Measurements from ENCODE around the gene CCDC170.

CCDC170 gene

GRCh38 chr6:151493161-151493803 is 535 bp upstream of the CCDC170 start:
- no peak for TF ChIP-seq CTCF (IDR thresholded peaks at IDR 0.05; ENCODE audit: low read depth, low read length)
- DNase-seq (ENCODE audit: low read depth in 2 of 2): peak in 1 of 2 donors; percentile 10
- peak overlapping the region; percentile 51 to 59 for H3K4me3 ChIP-seq (replicated peaks in 1 of 2; ENCODE audit: low read depth in 2 of 2, low read length in 2 of 2)

GRCh38 chr6:151494235-151494935 is 568 bp downstream of the CCDC170 start:
- DNase-seq (ENCODE audit: low read depth in 2 of 2): peak; percentile 24 to 46
- H3K4me3 ChIP-seq (replicated peaks in 1 of 2; ENCODE audit: low read depth in 2 of 2, low read length in 2 of 2): peak overlapping the region; percentile 57 to 59
- TF ChIP-seq CTCF (IDR thresholded peaks at IDR 0.05; ENCODE audit: low read depth, low read length): no peak

GRCh38 chr6:151494936-151495320 is 1.1 kb downstream of the CCDC170 start:
- H3K4me3 ChIP-seq (replicated peaks in 1 of 2; ENCODE audit: low read depth in 2 of 2, low read length in 2 of 2): peak overlapping the region; percentile 57 to 59
- no peak for DNase-seq (ENCODE audit: low read depth in 2 of 2)
- no peak for TF ChIP-seq CTCF (IDR thresholded peaks at IDR 0.05; ENCODE audit: low read depth, low read length)

GRCh38 chr6:151495380-151495779 is 1.6 kb downstream of the CCDC170 start:
- no peak overlapping the region for H3K4me3 ChIP-seq (replicated peaks in 1 of 2; ENCODE audit: low read depth in 2 of 2, low read length in 2 of 2)
- no peak for TF ChIP-seq CTCF (IDR thresholded peaks at IDR 0.05; ENCODE audit: low read depth, low read length)
- no peak for DNase-seq (ENCODE audit: low read depth in 2 of 2)

GRCh38 chr6:151497905-151498304 is 4.1 kb downstream of the CCDC170 start:
- no peak for DNase-seq (ENCODE audit: low read depth in 2 of 2)
- no peak for TF ChIP-seq CTCF (IDR thresholded peaks at IDR 0.05; ENCODE audit: low read depth, low read length)
- no peak overlapping the region for H3K4me3 ChIP-seq (replicated peaks in 1 of 2; ENCODE audit: low read depth in 2 of 2, low read length in 2 of 2)

GRCh38 chr6:151498327-151498726 is 4.5 kb downstream of the CCDC170 start:
- no peak overlapping the region for H3K4me3 ChIP-seq (replicated peaks in 1 of 2; ENCODE audit: low read depth in 2 of 2, low read length in 2 of 2)
- TF ChIP-seq CTCF (IDR thresholded peaks at IDR 0.05; ENCODE audit: low read depth, low read length): no peak
- peak; percentile 20 to 43 for DNase-seq (ENCODE audit: low read depth in 2 of 2)

Measured in cardiac fibroblast (primary cell).